Measurements from ENCODE around the gene FOXK1. TPM values are rescaled to one million over a fixed set of nuclear protein-coding genes. Genes with fewer than 3 reads are reported as not detected.

FOXK1 gene
- total and polyA plus RNA-seq, 2 of the 13 experiments (the other 11 are each of a cell fraction or from before 2014, with no cell fraction given) = 4.6 to 8.8 TPM

DNA sequence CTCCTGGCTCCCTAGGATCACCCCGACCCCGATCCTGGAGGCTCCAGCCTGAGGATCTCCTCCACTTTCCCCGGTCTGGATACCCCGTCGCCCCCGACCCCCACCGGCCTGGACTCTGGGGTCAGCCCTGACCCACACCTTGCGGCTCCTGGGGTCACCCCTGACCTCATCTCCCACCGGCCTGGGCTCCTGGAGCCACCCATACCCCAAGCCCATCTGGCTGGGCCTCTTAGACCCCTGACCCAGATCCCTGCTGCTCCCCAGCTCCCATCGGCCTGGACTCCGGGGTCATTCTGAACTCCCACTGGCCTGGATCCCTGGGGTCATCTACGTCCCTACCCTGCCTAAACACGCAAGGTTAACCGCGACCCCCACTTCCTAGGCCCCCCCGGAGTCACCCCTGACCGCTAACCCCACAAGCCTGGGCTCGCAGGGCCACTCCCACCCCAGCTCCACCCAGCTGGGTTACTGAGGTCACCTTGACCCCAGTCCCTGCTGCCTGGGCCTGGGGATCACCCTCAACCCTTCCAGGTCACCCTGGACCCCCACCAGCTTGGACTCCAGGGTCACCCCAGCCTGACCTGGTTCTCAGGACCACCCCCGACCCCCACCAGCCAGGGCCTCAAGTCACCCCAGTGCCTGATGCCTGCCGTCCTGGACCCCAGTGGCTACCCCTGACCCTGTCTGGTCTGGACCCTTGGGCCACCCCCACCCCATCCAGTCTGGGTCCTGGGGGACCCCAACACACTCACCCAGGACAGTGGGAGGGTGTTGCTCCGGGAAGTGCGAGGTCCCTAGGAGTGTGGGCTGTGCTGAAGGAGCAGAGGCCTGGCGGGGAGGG lies 1.2 kb downstream of the FOXK1 start (continued):
- TF ChIP-seq, protein P1, sequence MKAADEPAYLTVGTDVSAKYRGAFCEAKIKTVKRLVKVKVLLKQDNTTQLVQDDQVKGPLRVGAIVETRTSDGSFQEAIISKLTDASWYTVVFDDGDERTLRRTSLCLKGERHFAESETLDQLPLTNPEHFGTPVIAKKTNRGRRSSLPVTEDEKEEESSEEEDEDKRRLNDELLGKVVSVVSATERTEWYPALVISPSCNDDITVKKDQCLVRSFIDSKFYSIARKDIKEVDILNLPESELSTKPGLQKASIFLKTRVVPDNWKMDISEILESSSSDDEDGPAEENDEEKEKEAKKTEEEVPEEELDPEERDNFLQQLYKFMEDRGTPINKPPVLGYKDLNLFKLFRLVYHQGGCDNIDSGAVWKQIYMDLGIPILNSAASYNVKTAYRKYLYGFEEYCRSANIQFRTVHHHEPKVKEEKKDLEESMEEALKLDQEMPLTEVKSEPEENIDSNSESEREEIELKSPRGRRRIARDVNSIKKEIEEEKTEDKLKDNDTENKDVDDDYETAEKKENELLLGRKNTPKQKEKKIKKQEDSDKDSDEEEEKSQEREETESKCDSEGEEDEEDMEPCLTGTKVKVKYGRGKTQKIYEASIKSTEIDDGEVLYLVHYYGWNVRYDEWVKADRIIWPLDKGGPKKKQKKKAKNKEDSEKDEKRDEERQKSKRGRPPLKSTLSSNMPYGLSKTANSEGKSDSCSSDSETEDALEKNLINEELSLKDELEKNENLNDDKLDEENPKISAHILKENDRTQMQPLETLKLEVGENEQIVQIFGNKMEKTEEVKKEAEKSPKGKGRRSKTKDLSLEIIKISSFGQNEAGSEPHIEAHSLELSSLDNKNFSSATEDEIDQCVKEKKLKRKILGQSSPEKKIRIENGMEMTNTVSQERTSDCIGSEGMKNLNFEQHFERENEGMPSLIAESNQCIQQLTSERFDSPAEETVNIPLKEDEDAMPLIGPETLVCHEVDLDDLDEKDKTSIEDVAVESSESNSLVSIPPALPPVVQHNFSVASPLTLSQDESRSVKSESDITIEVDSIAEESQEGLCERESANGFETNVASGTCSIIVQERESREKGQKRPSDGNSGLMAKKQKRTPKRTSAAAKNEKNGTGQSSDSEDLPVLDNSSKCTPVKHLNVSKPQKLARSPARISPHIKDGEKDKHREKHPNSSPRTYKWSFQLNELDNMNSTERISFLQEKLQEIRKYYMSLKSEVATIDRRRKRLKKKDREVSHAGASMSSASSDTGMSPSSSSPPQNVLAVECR (CRISPR knock-in tag; IDR thresholded peaks at IDR 0.05; ENCODE audit: borderline replicate concordance) = peak; percentile 57; the same call in 1 of the 2 replicates
- TF ChIP-seq GATA4 (IDR thresholded peaks at IDR 0.05; ENCODE audit: borderline replicate concordance, low read depth) (no peak), AGO1 (IDR thresholded peaks at IDR 0.05; ENCODE audit: low read depth, low read length, poor library complexity, severe bottlenecking) (no peak), DPF2 (CRISPR knock-in tag; IDR thresholded peaks at IDR 0.05; ENCODE audit: borderline replicate concordance, low read depth) (no peak), ERF (CRISPR knock-in tag; IDR thresholded peaks at IDR 0.05) (no peak), ZNF772 (CRISPR knock-in tag; IDR thresholded peaks at IDR 0.05) (no peak), FIP1L1 (IDR thresholded peaks at IDR 0.05; ENCODE audit: borderline replicate concordance, insufficient read depth, low read depth, low read length) (no peak), NR2F1 (CRISPR knock-in tag; IDR thresholded peaks at IDR 0.05) (peak; percentile 32 to 52; a peak in 1 of 4 replicates), JUN (CRISPR knock-in tag; IDR thresholded peaks at IDR 0.05) (no peak), NR2F2 (IDR thresholded peaks at IDR 0.05; ENCODE audit: borderline replicate concordance, low read depth) (peak; percentile 44; the same call in 1 of the 2 replicates), ATM (IDR thresholded peaks at IDR 0.05; ENCODE audit: borderline replicate concordance) (no peak)
- TF ChIP-seq, protein P2, sequence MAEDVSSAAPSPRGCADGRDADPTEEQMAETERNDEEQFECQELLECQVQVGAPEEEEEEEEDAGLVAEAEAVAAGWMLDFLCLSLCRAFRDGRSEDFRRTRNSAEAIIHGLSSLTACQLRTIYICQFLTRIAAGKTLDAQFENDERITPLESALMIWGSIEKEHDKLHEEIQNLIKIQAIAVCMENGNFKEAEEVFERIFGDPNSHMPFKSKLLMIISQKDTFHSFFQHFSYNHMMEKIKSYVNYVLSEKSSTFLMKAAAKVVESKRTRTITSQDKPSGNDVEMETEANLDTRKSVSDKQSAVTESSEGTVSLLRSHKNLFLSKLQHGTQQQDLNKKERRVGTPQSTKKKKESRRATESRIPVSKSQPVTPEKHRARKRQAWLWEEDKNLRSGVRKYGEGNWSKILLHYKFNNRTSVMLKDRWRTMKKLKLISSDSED (CRISPR knock-in tag; IDR thresholded peaks at IDR 0.05) = no peak
- TF ChIP-seq, protein P3, sequence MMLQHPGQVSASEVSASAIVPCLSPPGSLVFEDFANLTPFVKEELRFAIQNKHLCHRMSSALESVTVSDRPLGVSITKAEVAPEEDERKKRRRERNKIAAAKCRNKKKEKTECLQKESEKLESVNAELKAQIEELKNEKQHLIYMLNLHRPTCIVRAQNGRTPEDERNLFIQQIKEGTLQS (CRISPR knock-in tag; IDR thresholded peaks at IDR 0.05) = no peak
- TF ChIP-seq, protein P4, sequence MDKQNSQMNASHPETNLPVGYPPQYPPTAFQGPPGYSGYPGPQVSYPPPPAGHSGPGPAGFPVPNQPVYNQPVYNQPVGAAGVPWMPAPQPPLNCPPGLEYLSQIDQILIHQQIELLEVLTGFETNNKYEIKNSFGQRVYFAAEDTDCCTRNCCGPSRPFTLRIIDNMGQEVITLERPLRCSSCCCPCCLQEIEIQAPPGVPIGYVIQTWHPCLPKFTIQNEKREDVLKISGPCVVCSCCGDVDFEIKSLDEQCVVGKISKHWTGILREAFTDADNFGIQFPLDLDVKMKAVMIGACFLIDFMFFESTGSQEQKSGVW (CRISPR knock-in tag; IDR thresholded peaks at IDR 0.05; ENCODE audit: borderline replicate concordance) = no peak
- TF ChIP-seq, protein P5, sequence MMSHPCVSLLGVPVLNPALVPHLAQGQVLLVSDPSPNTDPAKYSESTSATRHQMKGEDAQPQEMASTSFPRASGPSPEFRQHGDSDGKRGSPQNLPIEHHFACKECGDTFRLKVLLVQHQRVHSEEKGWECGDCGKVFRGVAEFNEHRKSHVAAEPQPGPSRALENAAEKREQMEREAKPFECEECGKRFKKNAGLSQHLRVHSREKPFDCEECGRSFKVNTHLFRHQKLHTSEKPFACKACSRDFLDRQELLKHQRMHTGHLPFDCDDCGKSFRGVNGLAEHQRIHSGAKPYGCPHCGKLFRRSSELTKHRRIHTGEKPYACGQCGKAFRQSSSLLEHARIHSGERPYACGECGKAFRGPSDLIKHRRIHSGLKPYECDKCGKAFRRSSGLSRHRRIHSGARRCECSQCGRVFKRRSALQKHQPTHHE (CRISPR knock-in tag; IDR thresholded peaks at IDR 0.05; ENCODE audit: borderline replicate concordance) = no peak

Measured in HepG2 (cell line).